Left ventricle myocardium inferior (tissue), 1 donor: ENCODE measurements around the gene KLHDC7B. TPM values are rescaled to one million over a fixed set of nuclear protein-coding genes. Genes with fewer than 3 reads are reported as not detected.

Experiments used
- DNase-seq: peaks from one replicate; pipeline ENCODE4 v3.0.0-alpha.2; 2020
- H3K27ac ChIP-seq: fragments of 200-600 bp; replicated peaks from 2 replicates; pipeline ENCODE4 v1.8.0; 2021
- H3K27me3 ChIP-seq: fragments of 200-600 bp; 2 replicates; pipeline ENCODE4 v1.8.0; 2021; ENCODE audit warnings: low read depth
- H3K36me3 ChIP-seq: fragments of 200-600 bp; 2 replicates; pipeline ENCODE4 v1.8.0; 2021
- H3K4me1 ChIP-seq: fragments of 200-600 bp; 2 replicates; pipeline ENCODE4 v1.8.0; 2021
- H3K4me3 ChIP-seq: fragments of 200-600 bp; 2 replicates; pipeline ENCODE4 v1.8.0; 2021; ENCODE audit warnings: mild to moderate bottlenecking, moderate library complexity
- H3K9me3 ChIP-seq: fragments of 200-600 bp; replicated peaks from 2 replicates; pipeline ENCODE4 v1.8.0; 2021
- CTCF ChIP-seq: fragments of 200-600 bp; IDR thresholded peaks from 2 replicates; pipeline ENCODE4 v1.8.0; 2021; ENCODE audit warnings: antibody characterized with exemption, mild to moderate bottlenecking, borderline replicate concordance
- intact Hi-C: fragments of 100-400 bp; cut with micrococcal nuclease; formaldehyde crosslinking; loops from one replicate; pipeline ENCODE4 v1.11.0; 2022
- total RNA-seq: library from RNA; stranded (reverse); fragmentation: NEBNext Ultra II Directional; extraction: Animal tissue kit (Norgen Biotek cat#: 25700); gene quantifications from one replicate; pipeline ENCODE4 v1.2.1, GENCODE V29; 2021
- donor health status: DM: no; HTN: yes; CAD: no; lungs with severe emphysema.

Gene KLHDC7B
- total RNA-seq, 1 donor from 2014 or later = not detected

GRCh38 chr22:50561401-50562358, 16.0 kb downstream of the KLHDC7B start:
- no peak for TF ChIP-seq CTCF
- H3K27ac ChIP-seq = no peak overlapping the region
- no peak for DNase-seq
- H3K4me1 ChIP-seq = peaks cover 18% of the 10 kb centered on the region
- no peaks in the 10 kb centered on the region for H3K27me3 ChIP-seq
- intact Hi-C loops = no loop called here
- no peak overlapping the region for H3K4me3 ChIP-seq
- H3K9me3 ChIP-seq = no peaks in the 10 kb centered on the region
- no peaks in the 10 kb centered on the region for H3K36me3 ChIP-seq

- peak; percentile 96 for DNase-seq
- TF ChIP-seq CTCF = peak; percentile 98
- intact Hi-C loops = no loop called here
- H3K27me3 ChIP-seq = no peaks in the 10 kb centered on the region
- H3K9me3 ChIP-seq = no peaks in the 10 kb centered on the region
- H3K4me1 ChIP-seq = peaks cover 18% of the 10 kb centered on the region
- peaks cover 7% of the 10 kb centered on the region for H3K36me3 ChIP-seq
- H3K4me3 ChIP-seq = peak within 1 kb of the TSS; percentile 81
- peak within 1 kb of the TSS; percentile 91 for H3K27ac ChIP-seq
These were observed 17.1 kb downstream of the KLHDC7B start, which contains the start of gene SYCE3 for GRCh38 chr22:50562523-50563412. SYCE3 (minus strand) TSS chr22:50562919; CDS start chr22:50556405, 6,514 bp downstream.

- no peak for TF ChIP-seq CTCF
- Histone ChIP-seq H3K9me3 (no peaks in the 10 kb centered on the region), H3K36me3 (peaks cover 14% of the 10 kb centered on the region), H3K27ac (peak overlapping the region; percentile 91), H3K27me3 (no peaks in the 10 kb centered on the region), H3K4me3 (peak overlapping the region; percentile 81), H3K4me1 (peaks cover 18% of the 10 kb centered on the region)
- intact Hi-C loops = no loop called here
- DNase-seq = no peak
These were observed 17.9 kb downstream of the KLHDC7B start for GRCh38 chr22:50563413-50564160.

- Histone ChIP-seq H3K27me3 (no peaks in the 10 kb centered on the region), H3K27ac (peak overlapping the region; percentile 91), H3K4me1 (peaks cover 21% of the 10 kb centered on the region), H3K36me3 (peaks cover 21% of the 10 kb centered on the region), H3K4me3 (peak overlapping the region; percentile 81), H3K9me3 (no peaks in the 10 kb centered on the region)
- TF ChIP-seq CTCF = no peak
- intact Hi-C loops = no loop called here
- DNase-seq = no peak
These were observed 18.6 kb downstream of the KLHDC7B start for GRCh38 chr22:50564289-50564688.
